ENCODE data around the gene CSRNP3.

CSRNP3 gene

DNA sequence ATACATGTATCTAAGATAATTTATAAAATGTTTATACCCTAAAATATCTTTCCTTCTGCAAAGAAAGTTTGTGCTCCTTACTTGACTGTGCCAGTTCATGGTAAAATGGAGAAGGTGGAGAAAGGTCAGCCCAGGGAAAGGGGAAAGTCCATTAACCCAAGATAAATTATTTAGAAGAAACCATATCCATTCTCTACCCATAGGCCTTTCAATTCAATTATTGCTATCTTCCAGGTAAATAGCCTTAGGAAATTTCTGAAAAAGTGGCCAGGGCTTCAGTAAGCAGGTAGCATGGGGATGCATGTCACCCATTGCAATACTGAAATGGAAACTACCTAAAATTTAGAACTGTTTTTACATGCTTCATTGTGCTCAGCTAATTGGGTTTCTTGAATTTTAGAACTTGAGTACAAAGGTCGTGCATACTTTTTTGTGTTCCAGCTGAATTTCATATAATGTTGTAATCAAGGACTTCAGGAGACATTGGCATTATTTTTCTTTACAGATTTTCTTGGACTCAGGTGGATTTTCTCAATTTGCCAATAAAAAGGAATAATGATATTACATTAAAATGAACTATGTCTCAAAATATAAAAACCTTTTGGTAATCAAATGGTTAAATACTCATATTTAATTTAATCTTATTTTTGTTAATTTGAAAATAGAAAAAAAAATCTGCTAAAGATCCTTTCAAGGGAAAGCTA, 124.9 kb downstream of the CSRNP3 start:
- TF ChIP-seq POLR2AphosphoS5 (IDR thresholded peaks at IDR 0.05; ENCODE audit: low read depth, low read length) (no peak), TAF1 (IDR thresholded peaks at IDR 0.05; ENCODE audit: borderline replicate concordance, insufficient read depth, low read length) (no peak), FOXP2 (optimal IDR thresholded peaks at IDR 0.05; ENCODE audit: borderline replicate concordance, extremely low read depth, extremely low read length, insufficient read depth) (no peak), SIN3A (IDR thresholded peaks at IDR 0.05; ENCODE audit: borderline replicate concordance, insufficient read depth, low read length) (no peak)
- TF ChIP-seq, protein P1, sequence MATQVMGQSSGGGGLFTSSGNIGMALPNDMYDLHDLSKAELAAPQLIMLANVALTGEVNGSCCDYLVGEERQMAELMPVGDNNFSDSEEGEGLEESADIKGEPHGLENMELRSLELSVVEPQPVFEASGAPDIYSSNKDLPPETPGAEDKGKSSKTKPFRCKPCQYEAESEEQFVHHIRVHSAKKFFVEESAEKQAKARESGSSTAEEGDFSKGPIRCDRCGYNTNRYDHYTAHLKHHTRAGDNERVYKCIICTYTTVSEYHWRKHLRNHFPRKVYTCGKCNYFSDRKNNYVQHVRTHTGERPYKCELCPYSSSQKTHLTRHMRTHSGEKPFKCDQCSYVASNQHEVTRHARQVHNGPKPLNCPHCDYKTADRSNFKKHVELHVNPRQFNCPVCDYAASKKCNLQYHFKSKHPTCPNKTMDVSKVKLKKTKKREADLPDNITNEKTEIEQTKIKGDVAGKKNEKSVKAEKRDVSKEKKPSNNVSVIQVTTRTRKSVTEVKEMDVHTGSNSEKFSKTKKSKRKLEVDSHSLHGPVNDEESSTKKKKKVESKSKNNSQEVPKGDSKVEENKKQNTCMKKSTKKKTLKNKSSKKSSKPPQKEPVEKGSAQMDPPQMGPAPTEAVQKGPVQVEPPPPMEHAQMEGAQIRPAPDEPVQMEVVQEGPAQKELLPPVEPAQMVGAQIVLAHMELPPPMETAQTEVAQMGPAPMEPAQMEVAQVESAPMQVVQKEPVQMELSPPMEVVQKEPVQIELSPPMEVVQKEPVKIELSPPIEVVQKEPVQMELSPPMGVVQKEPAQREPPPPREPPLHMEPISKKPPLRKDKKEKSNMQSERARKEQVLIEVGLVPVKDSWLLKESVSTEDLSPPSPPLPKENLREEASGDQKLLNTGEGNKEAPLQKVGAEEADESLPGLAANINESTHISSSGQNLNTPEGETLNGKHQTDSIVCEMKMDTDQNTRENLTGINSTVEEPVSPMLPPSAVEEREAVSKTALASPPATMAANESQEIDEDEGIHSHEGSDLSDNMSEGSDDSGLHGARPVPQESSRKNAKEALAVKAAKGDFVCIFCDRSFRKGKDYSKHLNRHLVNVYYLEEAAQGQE (IDR thresholded peaks at IDR 0.05; ENCODE audit: insufficient read depth in 1 of 2, low read depth in 2 of 2, low read length in 2 of 2): no peak

- TF ChIP-seq TAF1 (IDR thresholded peaks at IDR 0.05; ENCODE audit: borderline replicate concordance, insufficient read depth, low read length) (no peak), POLR2AphosphoS5 (IDR thresholded peaks at IDR 0.05; ENCODE audit: low read depth, low read length) (no peak), FOXP2 (optimal IDR thresholded peaks at IDR 0.05; ENCODE audit: borderline replicate concordance, extremely low read depth, extremely low read length, insufficient read depth) (no peak), SIN3A (IDR thresholded peaks at IDR 0.05; ENCODE audit: borderline replicate concordance, insufficient read depth, low read length) (no peak)
- TF ChIP-seq, protein P1 (IDR thresholded peaks at IDR 0.05; ENCODE audit: insufficient read depth in 1 of 2, low read depth in 2 of 2, low read length in 2 of 2): no peak
Measured at GRCh38 chr2:165594935-165595255, 125.4 kb downstream of the CSRNP3 start.

GRCh38 chr2:165596788-165597187, 127.3 kb downstream of the CSRNP3 start:
- TF ChIP-seq, protein P1 (IDR thresholded peaks at IDR 0.05; ENCODE audit: insufficient read depth in 1 of 2, low read depth in 2 of 2, low read length in 2 of 2): no peak
- no peak for TF ChIP-seq FOXP2 (optimal IDR thresholded peaks at IDR 0.05; ENCODE audit: borderline replicate concordance, extremely low read depth, extremely low read length, insufficient read depth)
- no peak for TF ChIP-seq POLR2AphosphoS5 (IDR thresholded peaks at IDR 0.05; ENCODE audit: low read depth, low read length)
- TF ChIP-seq SIN3A (IDR thresholded peaks at IDR 0.05; ENCODE audit: borderline replicate concordance, insufficient read depth, low read length): no peak
- TF ChIP-seq TAF1 (IDR thresholded peaks at IDR 0.05; ENCODE audit: borderline replicate concordance, insufficient read depth, low read length): no peak

DNA sequence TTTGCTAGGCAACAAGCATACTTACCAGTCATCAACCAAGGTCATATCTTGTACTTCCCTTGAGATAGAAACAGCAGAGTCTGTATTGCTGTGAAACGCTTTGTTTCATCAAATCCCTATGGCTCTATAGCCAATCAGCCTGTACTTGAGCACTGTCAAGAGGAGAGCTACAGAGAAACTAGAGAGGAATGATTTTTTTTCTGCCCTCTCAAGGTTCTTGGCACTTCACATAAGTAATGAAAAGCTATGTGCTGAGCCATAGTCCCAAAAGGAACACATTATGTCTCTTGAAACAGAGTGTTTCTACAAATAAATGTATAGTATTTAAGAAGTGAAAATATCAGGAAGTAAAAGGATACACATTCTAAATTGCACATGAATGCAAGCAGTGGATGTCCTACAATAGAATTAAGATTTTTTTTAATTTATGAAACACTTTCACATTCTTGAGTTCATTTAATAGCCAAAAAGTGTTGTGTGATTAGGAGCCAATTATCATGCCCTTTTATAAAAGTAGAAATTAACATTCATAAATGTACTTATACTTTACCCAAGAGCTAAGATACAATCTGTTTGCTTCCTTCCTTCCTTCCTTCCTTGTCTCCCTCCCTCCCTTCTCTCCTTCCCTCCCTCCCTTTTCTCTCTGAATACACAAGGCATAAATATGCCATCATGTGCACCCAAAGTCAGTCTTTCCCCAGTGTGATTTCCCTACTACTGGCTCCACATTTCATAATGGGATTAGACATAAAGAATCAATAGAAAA, 131.8 kb downstream of the CSRNP3 start:
- no peak for TF ChIP-seq SIN3A (IDR thresholded peaks at IDR 0.05; ENCODE audit: borderline replicate concordance, insufficient read depth, low read length)
- no peak for TF ChIP-seq FOXP2 (optimal IDR thresholded peaks at IDR 0.05; ENCODE audit: borderline replicate concordance, extremely low read depth, extremely low read length, insufficient read depth)
- TF ChIP-seq TAF1 (IDR thresholded peaks at IDR 0.05; ENCODE audit: borderline replicate concordance, insufficient read depth, low read length): no peak
- TF ChIP-seq, protein P1 (IDR thresholded peaks at IDR 0.05; ENCODE audit: insufficient read depth in 1 of 2, low read depth in 2 of 2, low read length in 2 of 2): no peak
- TF ChIP-seq POLR2AphosphoS5 (IDR thresholded peaks at IDR 0.05; ENCODE audit: low read depth, low read length): no peak
